Ecto neural progenitor cell (in vitro differentiated cells): ENCODE data around the gene KAZN.

ENCODE experiments used
- DNase-seq: peaks from one replicate; pipeline ENCODE4 v3.0.0-alpha.2; 2018; ENCODE audit warnings: low spot score

KAZN gene

GRCh38 chr1:14677292-14677971, 78.9 kb downstream of the KAZN start:
- DNase-seq = no peak

- no peak for DNase-seq
Observed at GRCh38 chr1:14678011-14678638, 79.6 kb downstream of the KAZN start.

DNA sequence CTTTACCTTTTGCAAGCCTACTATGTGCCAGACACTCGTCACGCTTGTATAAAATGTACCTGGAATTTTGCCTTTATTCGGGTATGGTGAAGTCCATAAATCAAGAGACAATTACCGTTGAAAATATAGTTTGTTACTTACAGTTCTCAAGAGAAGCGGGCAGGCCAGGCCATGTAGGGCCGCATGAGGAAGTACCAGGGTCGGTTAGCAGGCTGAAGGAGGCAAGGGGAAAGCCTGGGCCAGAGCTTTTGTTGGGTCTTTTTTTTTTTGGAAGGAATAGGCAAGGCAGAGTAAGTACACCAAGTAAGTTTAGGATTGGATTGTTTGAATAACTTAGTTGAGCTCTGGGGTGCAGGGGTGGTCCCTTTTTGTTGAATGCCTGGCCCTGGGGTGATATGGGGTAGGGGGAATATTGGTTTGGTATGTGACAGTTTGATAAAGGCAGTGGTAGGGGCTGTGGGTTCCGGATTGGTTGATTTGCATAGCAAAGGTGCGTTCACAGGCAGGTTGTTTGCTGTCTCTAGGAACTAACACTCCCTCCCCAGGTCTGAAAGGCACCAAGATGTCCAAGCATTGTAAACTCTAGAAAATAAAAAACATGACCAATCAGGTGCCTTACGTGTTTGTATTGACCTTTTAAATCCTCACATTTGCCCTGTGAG, 80.7 kb downstream of the KAZN start:
- no peak for DNase-seq

- no peak for DNase-seq
Observed at GRCh38 chr1:14681182-14681581, 82.7 kb downstream of the KAZN start.

DNA sequence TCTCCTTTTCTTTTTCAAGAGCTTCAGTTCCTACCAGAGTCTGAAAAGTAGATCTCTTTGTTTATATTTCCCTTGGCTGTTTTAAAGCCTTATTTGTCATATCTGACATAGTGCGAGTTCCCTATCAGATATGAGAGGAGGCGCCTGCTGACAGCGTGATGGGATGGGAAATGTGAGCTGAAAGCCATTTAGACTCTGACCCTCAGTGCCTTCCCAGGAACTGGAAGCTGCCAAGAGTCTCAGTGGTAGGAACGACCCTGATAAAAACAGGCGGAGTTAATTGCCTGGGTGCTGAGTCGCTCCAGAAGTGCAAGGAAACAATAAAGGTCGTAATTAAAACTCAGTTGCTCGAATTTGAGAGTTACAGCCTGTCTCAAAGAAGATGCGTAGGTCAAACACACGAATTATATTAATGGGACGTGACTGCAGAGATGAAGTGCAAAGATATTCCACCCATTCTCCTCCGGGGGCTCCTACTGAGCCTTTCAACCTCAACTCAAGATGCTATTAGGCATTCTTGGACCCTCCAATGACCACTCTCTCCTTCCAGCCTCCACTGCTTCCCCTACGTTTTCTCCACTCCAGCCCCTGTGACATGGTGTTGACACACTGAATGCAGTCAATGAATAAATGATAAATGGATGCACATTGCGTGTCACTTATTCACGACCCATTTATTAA, 84.6 kb downstream of the KAZN start:
- no peak for DNase-seq

GRCh38 chr1:14685078-14685477, 86.6 kb downstream of the KAZN start:
- no peak for DNase-seq

GRCh38 chr1:14686701-14687100, 88.2 kb downstream of the KAZN start:
- peak; percentile 47 for DNase-seq

DNA sequence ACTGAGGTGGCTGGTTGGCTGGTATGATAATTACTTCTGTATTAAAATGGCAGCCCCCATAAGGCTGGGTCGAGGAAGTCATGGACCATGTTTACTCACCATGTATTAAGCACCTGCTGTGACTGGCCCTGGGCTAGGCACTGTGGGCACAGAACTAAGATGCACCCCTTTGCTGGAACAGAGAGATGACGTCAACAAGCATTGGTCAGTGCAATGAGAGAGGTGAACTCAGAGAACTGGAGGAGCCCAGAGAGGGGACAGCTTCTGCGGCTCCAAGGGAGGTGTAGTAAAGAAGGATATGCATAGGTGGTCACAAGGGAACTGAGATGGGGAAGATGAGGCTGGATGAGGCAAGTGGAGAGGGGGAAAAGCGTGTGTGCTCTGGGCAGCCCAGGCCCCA, 88.7 kb downstream of the KAZN start:
- DNase-seq = no peak

DNA sequence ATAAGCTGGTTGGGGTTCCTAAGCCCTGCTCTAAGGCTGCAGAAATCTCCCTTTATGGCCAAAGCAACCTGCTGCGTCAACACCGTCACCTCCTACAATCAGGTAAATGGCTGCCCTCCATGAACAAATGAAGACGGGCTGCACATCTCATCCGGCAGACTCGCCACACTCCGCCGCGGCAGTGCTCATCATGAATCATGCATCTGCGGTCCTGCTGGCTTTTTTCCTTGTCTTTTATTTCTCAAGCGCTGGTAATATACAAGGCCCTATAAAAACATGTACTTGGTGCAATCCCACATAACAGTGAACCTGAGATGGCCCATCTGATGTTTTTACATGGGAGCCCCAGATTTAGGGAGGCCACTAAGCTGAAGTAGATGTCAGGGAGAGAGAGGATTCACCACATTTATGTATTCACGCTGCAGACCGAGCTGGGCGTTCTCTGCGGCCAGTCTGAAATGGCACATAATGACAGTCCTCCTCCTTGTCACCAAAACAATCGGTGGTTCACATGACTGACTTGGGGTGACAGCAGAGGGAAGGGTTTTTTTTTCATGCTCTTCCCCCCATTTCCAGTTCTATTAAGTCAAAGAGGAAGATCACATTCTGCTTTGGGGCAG, 91.6 kb downstream of the KAZN start:
- DNase-seq = no peak

DNA sequence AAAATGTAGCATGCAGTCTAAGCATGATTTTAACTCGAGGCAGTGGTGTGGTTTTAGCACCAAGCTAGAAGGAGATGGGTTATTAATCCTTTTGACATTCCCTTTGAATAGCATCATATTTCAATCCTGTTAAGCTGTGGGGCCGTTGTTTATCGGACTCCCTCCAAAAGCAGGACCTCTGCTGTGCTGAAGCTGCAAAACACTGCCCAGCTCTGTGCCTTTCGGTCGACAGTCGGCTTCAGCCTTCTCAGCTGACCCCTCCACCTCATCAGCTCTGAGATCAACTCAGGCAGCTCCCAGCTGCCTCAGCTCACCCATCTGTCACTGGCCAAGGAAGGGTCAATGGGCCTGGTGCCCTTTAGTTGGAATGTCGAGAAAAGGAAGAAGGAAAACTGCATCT, 95.5 kb downstream of the KAZN start:
- DNase-seq = no peak

GRCh38 chr1:14694589-14694988, 96.1 kb downstream of the KAZN start:
- no peak for DNase-seq

DNA sequence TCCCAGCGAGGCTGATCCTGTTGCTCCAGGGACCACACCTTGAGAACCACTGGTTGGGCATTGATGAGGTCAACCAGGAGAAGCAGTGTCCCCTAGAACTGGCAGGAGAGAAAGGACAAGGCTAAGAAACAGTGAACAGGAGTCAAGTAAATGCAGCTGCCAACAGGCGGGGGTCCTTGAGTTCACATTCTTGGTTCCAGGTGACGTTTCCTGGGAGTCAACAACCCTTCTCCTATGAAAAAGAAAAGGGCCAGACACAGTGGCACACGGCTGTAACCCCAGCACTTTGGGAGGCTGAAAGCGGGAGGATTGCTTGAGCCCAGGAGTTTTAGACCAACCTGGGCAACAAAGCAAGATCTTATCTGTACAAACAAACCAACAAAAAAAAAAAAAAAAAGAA, 98.3 kb downstream of the KAZN start:
- DNase-seq = no peak

- DNase-seq = no peak
Observed at GRCh38 chr1:14697353-14697752, 98.9 kb downstream of the KAZN start.

DNA sequence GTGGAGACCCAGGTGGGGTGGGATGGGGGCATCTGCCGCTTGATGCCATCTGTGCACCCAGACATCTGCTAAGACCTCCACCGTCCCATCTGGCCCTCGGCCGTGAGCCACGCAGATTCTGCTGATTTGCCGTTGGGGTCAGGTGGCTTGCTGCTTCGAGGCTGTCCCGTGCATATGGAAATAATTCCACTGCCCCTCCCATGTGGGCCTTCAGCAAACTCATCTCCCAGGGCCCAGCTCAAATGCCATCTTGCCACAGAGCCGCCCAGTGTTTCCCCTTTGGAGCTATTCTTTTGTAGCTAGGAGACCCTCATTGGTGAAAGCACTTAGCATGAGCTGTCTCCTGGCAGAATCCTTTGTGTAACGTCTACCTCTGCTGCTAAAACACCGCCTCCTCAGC, 99.8 kb downstream of the KAZN start:
- no peak for DNase-seq

- no peak for DNase-seq
Observed at GRCh38 chr1:14699620-14700019, 101.1 kb downstream of the KAZN start.

GRCh38 chr1:14704846-14705245, 106.4 kb downstream of the KAZN start:
- DNase-seq = no peak

DNA sequence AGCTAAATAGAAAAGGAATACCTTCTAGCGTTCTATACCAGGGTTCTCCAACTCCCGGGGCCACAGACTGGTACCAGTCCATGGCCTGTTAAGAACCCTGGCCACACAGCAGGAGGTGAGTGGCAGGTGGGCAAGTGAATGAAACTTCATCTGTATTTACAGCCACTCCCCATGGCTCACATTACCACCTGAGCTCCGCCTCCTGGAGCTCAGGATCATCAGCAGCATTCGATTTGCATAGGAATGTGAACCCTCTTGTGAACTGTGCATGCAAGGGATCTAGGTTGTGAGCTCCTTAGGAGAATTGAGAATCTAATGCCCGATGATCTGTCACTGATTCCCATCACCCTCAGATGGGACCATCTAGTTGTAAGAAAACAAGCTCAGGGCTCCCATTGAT, 107.3 kb downstream of the KAZN start:
- DNase-seq = no peak

DNA sequence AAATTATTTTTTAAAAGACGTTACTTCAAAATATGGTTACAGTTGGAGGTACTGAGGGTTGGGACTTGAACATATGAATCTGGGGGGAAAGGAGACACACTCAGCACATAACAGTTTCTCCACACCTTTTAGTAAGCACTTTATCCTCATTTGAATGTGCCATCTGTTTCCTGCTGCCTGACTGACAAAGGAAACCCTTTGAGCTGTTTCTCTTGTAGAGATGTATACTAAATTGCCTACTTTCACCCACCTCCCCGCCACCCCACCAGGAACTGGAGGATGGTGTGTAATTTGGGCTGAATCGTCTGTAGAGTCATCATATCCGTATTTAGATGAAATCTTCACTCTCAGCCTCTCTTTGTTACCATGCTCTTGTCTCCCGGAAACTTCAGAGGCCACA, 108.1 kb downstream of the KAZN start:
- no peak for DNase-seq

DNA sequence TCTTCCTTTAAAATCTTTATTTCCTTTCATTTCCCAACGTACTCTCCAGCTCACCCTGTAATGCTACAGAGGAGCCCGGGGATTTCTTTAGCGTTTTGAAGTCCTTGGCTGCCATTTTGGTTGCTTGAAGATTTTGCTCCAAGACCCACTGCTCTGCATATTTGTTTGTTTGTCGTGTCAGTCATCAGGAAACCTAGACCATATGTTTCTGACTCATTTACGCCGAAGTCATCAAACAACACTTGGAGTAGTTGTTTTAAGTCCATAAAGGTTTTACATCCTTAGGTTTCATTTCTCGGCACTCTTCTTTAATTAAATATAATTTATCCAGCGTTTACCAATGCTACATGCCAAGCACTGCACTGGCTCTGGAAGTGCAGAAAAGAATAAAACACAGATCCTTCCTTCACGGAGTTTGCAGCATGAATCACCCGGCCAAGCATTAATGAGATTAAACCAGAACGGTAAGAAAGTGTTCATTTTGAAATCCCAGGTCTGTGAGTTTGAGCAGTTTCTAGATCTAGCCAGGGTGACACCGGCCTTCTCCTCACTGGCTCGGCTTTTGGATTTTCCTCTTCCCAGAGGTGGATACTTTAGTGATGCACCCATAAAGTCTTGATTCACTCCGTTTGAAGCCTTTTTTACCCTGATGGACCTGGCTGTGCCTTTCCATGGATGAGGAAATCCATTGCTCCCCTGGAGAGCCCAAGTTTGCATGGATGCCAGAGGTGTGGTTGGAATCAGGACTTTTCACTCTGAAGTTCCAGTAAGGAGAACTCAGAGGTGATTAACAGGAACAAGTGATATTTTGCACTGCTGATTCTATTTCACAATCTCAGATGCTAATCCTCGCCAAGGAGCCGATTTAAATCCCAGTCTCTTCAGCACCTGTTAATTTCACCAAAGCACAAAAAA, 109.3 kb downstream of the KAZN start:
- no peak for DNase-seq

DNA sequence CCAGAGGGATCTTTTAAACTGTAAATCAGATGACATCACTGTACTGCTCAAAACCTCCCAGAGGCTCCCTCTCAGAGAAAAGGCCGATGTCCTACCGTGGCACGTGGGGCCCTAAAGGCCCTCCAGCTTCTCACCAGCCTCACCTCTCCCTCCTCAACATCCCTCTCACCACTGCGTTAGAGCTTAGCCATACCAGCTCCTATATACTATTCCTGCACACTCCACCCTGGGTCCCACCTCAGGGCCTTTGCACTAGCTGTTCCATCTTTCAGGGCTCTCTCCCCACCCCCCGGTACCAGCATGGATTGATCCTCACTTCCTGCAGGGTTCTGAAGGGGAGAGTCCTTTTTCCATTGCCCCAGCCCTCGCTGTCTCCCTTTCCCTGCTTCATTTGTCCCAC, 111.8 kb downstream of the KAZN start:
- DNase-seq = no peak

GRCh38 chr1:14712136-14712535, 113.7 kb downstream of the KAZN start:
- no peak for DNase-seq

DNA sequence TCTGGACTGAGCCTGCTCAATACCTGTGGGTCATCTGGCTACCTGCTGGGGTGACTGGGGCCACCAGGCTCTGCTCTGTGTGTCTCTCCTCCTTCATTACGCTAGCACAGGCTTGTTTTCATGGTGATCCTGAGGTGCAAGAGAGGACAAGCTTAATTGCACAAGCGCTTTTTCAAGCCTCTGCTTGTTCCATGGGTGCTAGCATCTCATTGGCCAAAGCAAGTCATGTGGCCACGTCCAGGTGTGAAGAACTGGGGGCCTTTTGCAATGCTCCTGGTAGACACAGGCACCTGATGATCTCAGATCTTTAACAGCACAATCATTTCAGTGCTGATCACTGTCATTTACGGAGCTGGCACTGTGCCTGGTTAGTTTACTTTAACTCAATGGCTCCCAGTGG, 114.6 kb downstream of the KAZN start:
- no peak for DNase-seq
